ENCODE measurements around the gene HNRNPUL1.

DNA sequence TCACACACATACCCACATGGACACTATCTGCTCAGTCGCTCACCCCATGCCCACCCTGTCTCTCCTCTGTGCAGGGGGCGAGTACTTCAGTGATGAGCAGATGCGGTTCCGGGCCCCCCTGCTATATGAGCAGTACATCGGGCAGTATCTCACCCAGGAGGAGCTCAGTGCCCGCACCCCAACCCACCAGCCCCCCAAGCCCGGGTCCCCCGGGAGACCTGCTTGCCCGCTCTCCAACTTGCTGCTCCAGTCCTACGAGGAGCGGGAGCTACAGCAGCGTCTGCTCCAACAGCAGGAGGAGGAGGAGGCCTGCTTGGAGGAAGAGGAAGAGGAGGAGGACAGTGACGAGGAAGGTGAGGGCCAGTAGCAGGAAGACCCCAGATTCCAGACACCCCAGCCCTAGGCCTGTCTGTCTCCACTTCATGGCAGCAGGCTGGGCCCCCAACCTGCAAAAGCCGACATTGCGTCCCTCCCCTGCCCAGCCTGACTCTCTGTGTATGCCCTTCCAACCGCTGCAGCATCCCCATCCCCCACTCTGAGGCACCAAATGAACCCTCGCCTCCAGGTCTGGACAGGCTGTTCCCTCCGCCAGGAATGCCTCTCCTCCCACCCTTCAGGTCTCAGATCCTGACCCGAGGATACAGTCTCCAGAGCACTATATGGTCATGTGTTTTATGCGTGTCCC lies 55.5 kb downstream of the HNRNPUL1 start:
- TF ChIP-seq POLR2A (IDR thresholded peaks at IDR 0.05; ENCODE audit: control extremely low read depth in 1 of 2, low read depth in 2 of 2, low read length in 2 of 2) = no peak
- TF ChIP-seq, protein P1, sequence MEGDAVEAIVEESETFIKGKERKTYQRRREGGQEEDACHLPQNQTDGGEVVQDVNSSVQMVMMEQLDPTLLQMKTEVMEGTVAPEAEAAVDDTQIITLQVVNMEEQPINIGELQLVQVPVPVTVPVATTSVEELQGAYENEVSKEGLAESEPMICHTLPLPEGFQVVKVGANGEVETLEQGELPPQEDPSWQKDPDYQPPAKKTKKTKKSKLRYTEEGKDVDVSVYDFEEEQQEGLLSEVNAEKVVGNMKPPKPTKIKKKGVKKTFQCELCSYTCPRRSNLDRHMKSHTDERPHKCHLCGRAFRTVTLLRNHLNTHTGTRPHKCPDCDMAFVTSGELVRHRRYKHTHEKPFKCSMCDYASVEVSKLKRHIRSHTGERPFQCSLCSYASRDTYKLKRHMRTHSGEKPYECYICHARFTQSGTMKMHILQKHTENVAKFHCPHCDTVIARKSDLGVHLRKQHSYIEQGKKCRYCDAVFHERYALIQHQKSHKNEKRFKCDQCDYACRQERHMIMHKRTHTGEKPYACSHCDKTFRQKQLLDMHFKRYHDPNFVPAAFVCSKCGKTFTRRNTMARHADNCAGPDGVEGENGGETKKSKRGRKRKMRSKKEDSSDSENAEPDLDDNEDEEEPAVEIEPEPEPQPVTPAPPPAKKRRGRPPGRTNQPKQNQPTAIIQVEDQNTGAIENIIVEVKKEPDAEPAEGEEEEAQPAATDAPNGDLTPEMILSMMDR (IDR thresholded peaks at IDR 0.05; ENCODE audit: control extremely low read depth in 1 of 3, insufficient read depth in 1 of 3, low read depth in 1 of 3, low read length in 3 of 3) = no peak
- TF ChIP-seq ZNF274 (IDR thresholded peaks at IDR 0.05; ENCODE audit: borderline replicate concordance, extremely low read depth, low read length) = no peak
